ENCODE data around the gene PTPRCAP. TPM values are rescaled to one million over a fixed set of nuclear protein-coding genes. Genes with fewer than 3 reads are reported as not detected.

PTPRCAP gene
- total and polyA plus RNA-seq, 4 donors: 2.9 to 6.2 (median 4.5) TPM

DNA sequence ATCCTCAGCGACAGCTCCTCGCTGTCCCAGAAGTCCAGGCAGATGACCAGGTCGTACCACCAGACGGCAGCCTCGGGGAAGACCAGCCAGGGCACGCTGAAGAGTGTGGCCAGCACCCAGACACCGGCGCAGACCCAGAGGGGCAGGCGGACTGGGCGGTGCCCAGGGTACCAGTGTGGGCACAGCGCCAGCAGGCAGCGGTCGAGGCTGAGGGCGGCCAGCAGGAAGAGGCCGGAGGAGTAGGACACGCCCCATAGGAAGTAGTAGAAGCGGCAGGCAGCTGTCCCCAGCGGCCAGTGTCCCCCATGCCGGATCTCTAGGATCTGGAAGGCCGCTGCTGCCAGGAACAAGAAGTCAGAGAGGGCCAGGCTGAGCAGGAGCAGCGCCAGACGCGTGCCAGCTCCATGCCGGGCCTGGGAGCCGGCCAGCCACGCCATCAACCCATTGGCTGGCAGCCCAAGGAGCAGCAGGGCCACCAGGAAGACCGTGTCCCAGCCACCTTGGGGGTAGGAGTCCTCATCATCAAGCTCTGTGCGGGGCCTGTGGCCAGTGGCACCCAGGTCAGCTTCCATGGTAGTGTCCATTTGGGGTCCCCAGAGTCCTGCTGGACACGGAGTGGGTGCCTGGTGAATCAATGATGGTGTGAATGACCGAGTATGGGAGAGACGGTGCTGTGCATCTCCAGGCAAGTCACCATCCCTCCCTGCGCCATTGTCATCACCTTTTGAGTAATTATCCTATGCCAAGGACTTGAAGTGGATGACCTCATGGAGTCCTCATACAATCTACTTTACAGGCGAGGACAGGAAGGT is 14.9 kb upstream of the PTPRCAP start, which contains the start of gene GPR152:
Gene GPR152, minus strand, starts transcription at position 589 of the 812 bp plus-strand sequence. Its CDS starts 5 bp downstream, at position 584.
- WGBS: 82% methylated on average over 33 of the region's 33 CpGs
- no peak within 1 kb of the TSS for H3K27ac ChIP-seq (ENCODE audit: low read depth in 1 of 2, low read length in 2 of 2)
- TF ChIP-seq, protein P1, sequence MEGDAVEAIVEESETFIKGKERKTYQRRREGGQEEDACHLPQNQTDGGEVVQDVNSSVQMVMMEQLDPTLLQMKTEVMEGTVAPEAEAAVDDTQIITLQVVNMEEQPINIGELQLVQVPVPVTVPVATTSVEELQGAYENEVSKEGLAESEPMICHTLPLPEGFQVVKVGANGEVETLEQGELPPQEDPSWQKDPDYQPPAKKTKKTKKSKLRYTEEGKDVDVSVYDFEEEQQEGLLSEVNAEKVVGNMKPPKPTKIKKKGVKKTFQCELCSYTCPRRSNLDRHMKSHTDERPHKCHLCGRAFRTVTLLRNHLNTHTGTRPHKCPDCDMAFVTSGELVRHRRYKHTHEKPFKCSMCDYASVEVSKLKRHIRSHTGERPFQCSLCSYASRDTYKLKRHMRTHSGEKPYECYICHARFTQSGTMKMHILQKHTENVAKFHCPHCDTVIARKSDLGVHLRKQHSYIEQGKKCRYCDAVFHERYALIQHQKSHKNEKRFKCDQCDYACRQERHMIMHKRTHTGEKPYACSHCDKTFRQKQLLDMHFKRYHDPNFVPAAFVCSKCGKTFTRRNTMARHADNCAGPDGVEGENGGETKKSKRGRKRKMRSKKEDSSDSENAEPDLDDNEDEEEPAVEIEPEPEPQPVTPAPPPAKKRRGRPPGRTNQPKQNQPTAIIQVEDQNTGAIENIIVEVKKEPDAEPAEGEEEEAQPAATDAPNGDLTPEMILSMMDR (IDR thresholded peaks at IDR 0.05; ENCODE audit: low read depth, low read length, missing input control): no peak
- TF ChIP-seq SP1 (IDR thresholded peaks at IDR 0.05) (no peak), RXRA (IDR thresholded peaks at IDR 0.05) (no peak)
- no peak for DNase-seq (ENCODE audit: low spot score)
- no peak within 1 kb of the TSS for H3K9ac ChIP-seq (ENCODE audit: low read depth in 1 of 2, low read length in 2 of 2)
- no peaks in the 10 kb centered on the region for H3K36me3 ChIP-seq (ENCODE audit: control insufficient read depth in 4 of 4, insufficient read depth in 3 of 4, low read depth in 1 of 4, low read length in 3 of 4)
- H3K27me3 ChIP-seq (ENCODE audit: control insufficient read depth in 4 of 4, insufficient read depth in 4 of 4, low read length in 3 of 4): no peaks in the 10 kb centered on the region
- H3K9me3 ChIP-seq (ENCODE audit: control insufficient read depth in 4 of 4, low read length in 3 of 4): no peaks in the 10 kb centered on the region
- H3K4me1 ChIP-seq (ENCODE audit: control insufficient read depth in 4 of 4, insufficient read depth in 4 of 4, low read length in 3 of 4): peaks cover 0 to 12% (median 6%) of the 10 kb centered on the region in 4 donors
- no peak within 1 kb of the TSS for H3K4me3 ChIP-seq (ENCODE audit: low read depth in 1 of 3, low read length in 3 of 3)

DNA sequence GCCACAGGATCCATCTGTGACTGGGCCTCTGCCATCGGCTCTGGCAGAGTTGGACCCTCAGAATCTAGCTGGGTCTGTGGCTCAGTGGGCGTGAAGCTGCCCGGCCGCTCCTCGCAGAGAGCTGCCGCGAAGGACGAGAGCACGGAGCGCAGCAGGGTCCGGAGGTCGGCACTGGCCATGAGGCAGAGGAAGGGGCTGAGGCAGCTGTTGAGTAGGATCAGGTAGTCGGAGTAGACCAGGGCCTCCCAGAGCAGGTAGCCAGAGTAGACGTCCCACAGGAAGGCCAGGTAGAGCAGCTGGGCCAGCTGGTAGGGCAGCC is 14.1 kb upstream of the PTPRCAP start:
- Histone ChIP-seq H3K36me3 (ENCODE audit: control insufficient read depth in 4 of 4, insufficient read depth in 3 of 4, low read depth in 1 of 4, low read length in 3 of 4) (no peaks in the 10 kb centered on the region), H3K27ac (ENCODE audit: low read depth in 1 of 2, low read length in 2 of 2) (no peak overlapping the region), H3K9me3 (ENCODE audit: control insufficient read depth in 4 of 4, low read length in 3 of 4) (no peaks in the 10 kb centered on the region), H3K27me3 (ENCODE audit: control insufficient read depth in 4 of 4, insufficient read depth in 4 of 4, low read length in 3 of 4) (no peaks in the 10 kb centered on the region), H3K4me1 (ENCODE audit: control insufficient read depth in 4 of 4, insufficient read depth in 4 of 4, low read length in 3 of 4) (peaks cover 0 to 12% (median 6%) of the 10 kb centered on the region in 4 donors), H3K4me3 (ENCODE audit: low read depth in 1 of 3, low read length in 3 of 3) (no peak overlapping the region), H3K9ac (ENCODE audit: low read depth in 1 of 2, low read length in 2 of 2) (no peak overlapping the region)
- WGBS: 96% methylated on average over 14 of the region's 14 CpGs
- DNase-seq (ENCODE audit: low spot score): no peak
- TF ChIP-seq JUND (IDR thresholded peaks at IDR 0.05) (no peak), RXRA (IDR thresholded peaks at IDR 0.05) (no peak), RAD21 (IDR thresholded peaks at IDR 0.05) (no peak)

DNA sequence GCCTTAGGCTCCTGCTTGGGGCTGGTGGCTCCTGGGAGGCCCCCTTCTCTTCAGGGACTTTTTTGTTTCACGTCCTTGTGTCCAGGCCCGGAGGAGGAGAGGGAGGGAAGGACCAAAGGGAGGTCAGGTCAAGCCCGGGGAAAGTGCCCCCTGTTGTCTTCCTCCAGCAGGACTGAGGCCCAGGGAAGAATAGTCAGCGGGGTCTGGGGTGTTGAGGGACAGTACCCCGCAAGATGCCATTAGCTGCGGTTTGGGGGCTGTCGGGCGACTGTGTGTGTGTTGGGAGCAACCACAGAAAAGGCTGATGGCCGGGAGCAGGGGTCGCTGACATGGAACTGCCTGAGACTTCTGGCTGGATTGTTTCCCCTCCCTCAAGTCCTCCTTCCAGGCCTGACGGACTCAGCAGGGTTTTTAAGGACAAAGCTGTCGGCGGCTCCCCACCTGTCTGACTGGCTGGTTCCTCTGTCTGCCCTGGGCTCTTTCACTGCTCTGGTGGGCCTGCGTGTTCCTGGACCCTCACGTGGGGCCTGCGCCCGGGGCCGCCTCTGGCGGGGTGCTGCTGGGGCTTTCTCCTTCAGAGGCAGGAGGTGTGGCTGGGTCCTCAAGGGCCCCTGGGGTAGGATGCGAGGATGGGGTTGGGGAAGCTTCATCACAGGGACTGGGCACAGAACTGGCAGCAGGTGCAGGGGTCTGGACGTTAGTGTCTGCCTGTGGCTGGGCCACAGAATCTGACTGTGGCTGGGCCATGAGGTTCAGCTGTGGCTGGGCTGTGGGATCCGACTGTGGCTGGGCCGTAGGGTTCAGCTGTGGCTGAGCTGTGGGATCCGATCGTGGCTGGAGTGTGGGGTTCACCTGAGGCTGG is 13.5 kb upstream of the PTPRCAP start:
- Histone ChIP-seq H3K4me1 (ENCODE audit: control insufficient read depth in 4 of 4, insufficient read depth in 4 of 4, low read length in 3 of 4) (peaks cover 0 to 12% (median 6%) of the 10 kb centered on the region in 4 donors), H3K27me3 (ENCODE audit: control insufficient read depth in 4 of 4, insufficient read depth in 4 of 4, low read length in 3 of 4) (no peaks in the 10 kb centered on the region), H3K27ac (ENCODE audit: low read depth in 1 of 2, low read length in 2 of 2) (no peak overlapping the region), H3K9me3 (ENCODE audit: control insufficient read depth in 4 of 4, low read length in 3 of 4) (no peaks in the 10 kb centered on the region), H3K4me3 (ENCODE audit: low read depth in 1 of 3, low read length in 3 of 3) (no peak overlapping the region), H3K9ac (ENCODE audit: low read depth in 1 of 2, low read length in 2 of 2) (no peak overlapping the region), H3K36me3 (ENCODE audit: control insufficient read depth in 4 of 4, insufficient read depth in 3 of 4, low read depth in 1 of 4, low read length in 3 of 4) (no peaks in the 10 kb centered on the region)
- 93% methylated on average over 25 of the region's 25 CpGs for WGBS
- DNase-seq (ENCODE audit: low spot score): no peak
- no peak for TF ChIP-seq SP1 (IDR thresholded peaks at IDR 0.05)
- TF ChIP-seq RXRA (IDR thresholded peaks at IDR 0.05): no peak
- no peak for TF ChIP-seq HNF4A (conservative IDR thresholded peaks at IDR 0.05)
- TF ChIP-seq, protein P1 (IDR thresholded peaks at IDR 0.05; ENCODE audit: low read depth, low read length, missing input control): no peak
- no peak for TF ChIP-seq ATF3 (IDR thresholded peaks at IDR 0.05)
- no peak for TF ChIP-seq TAF1 (conservative IDR thresholded peaks at IDR 0.05)
- TF ChIP-seq, protein P2, sequence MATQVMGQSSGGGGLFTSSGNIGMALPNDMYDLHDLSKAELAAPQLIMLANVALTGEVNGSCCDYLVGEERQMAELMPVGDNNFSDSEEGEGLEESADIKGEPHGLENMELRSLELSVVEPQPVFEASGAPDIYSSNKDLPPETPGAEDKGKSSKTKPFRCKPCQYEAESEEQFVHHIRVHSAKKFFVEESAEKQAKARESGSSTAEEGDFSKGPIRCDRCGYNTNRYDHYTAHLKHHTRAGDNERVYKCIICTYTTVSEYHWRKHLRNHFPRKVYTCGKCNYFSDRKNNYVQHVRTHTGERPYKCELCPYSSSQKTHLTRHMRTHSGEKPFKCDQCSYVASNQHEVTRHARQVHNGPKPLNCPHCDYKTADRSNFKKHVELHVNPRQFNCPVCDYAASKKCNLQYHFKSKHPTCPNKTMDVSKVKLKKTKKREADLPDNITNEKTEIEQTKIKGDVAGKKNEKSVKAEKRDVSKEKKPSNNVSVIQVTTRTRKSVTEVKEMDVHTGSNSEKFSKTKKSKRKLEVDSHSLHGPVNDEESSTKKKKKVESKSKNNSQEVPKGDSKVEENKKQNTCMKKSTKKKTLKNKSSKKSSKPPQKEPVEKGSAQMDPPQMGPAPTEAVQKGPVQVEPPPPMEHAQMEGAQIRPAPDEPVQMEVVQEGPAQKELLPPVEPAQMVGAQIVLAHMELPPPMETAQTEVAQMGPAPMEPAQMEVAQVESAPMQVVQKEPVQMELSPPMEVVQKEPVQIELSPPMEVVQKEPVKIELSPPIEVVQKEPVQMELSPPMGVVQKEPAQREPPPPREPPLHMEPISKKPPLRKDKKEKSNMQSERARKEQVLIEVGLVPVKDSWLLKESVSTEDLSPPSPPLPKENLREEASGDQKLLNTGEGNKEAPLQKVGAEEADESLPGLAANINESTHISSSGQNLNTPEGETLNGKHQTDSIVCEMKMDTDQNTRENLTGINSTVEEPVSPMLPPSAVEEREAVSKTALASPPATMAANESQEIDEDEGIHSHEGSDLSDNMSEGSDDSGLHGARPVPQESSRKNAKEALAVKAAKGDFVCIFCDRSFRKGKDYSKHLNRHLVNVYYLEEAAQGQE (IDR thresholded peaks at IDR 0.05): no peak
- no peak for TF ChIP-seq FOXA2 (IDR thresholded peaks at IDR 0.05)
- no peak for TF ChIP-seq NR2F2 (IDR thresholded peaks at IDR 0.05)
- TF ChIP-seq, protein P3, sequence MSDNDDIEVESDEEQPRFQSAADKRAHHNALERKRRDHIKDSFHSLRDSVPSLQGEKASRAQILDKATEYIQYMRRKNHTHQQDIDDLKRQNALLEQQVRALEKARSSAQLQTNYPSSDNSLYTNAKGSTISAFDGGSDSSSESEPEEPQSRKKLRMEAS (IDR thresholded peaks at IDR 0.05): no peak
- no peak for TF ChIP-seq YY1 (IDR thresholded peaks at IDR 0.05)
- TF ChIP-seq, protein P4, sequence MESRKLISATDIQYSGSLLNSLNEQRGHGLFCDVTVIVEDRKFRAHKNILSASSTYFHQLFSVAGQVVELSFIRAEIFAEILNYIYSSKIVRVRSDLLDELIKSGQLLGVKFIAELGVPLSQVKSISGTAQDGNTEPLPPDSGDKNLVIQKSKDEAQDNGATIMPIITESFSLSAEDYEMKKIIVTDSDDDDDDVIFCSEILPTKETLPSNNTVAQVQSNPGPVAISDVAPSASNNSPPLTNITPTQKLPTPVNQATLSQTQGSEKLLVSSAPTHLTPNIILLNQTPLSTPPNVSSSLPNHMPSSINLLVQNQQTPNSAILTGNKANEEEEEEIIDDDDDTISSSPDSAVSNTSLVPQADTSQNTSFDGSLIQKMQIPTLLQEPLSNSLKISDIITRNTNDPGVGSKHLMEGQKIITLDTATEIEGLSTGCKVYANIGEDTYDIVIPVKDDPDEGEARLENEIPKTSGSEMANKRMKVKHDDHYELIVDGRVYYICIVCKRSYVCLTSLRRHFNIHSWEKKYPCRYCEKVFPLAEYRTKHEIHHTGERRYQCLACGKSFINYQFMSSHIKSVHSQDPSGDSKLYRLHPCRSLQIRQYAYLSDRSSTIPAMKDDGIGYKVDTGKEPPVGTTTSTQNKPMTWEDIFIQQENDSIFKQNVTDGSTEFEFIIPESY (IDR thresholded peaks at IDR 0.05): no peak

All from liver (tissue), 9 donors.